GM10847 (cell line): ENCODE results near the gene GCK.

Experiments
- POLR2A ChIP-seq: IDR thresholded peaks from 2 replicates; pipeline ENCODE4 v1.6.1; 2011; ENCODE audit not compliant: insufficient read length; ENCODE audit errors: extremely low read depth

The GCK gene

GRCh38 chr7:44133295-44133694, 55.9 kb downstream of the GCK start:
- TF ChIP-seq POLR2A, result no peak

DNA sequence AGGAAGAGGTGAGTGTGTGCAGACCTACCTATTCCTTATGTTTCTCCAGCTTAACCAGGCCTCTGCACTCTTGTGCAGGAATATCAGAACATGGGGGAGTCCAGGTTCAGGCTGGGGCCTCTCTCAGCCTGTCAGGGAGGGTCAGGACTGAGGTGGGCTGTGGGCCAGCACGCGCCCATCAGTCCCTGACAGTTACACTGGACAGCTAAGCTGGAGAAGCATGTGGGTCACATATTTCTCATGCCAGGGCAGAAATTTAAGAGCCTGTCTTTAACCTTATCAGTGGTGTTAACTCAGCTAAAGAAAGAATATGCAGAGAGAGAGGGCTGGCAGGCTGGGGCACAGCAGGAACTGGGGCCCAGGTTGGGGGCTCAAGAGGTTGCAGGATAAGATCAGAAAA, 57.2 kb downstream of the GCK start:
- TF ChIP-seq POLR2A, result no peak

DNA sequence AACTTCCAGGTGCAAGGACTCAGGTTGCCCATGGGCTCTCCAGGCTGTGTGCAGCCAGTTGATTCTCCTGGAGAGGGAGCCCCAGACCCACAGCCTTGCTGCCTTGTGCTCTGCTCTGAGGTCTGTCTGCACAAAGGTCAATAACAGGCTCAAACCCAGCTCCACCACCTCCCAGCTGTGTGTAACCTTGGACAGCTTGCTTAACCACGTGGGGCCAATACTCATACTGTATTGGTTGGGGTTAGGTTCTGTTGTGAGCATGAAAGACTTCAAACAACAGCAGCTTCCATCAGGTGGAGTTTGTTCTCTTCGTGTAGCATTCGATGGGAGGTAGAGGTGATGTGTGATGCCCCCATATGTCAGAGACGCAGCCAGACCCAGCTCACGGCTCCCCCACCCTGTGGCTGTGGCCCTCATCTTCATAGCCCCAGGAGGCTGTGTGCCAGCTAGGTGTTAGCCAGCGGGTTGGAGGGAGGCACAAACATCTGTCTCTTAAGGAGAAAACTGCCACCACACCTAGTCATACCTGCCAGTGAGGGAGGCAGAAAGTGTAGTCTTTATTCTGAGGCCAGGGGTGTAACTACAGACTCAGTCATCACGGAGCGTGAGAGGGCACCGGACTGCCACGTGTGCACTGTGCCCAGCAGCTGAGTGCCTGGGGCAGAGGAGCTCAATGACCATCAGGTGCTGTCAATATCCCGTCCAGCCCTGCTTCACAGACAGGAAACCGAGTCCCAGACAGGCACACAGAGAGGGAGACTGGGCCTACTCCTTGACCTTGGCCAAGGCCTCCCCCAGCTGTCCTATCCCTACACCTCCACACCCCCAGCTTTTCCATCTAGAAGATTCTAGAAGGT, 57.8 kb downstream of the GCK start:
- no peak for TF ChIP-seq POLR2A

- no peak for TF ChIP-seq POLR2A
Observed at GRCh38 chr7:44128721-44129582, 60.3 kb downstream of the GCK start.

GRCh38 chr7:44127161-44127560, 62.1 kb downstream of the GCK start:
- TF ChIP-seq POLR2A, result no peak

DNA sequence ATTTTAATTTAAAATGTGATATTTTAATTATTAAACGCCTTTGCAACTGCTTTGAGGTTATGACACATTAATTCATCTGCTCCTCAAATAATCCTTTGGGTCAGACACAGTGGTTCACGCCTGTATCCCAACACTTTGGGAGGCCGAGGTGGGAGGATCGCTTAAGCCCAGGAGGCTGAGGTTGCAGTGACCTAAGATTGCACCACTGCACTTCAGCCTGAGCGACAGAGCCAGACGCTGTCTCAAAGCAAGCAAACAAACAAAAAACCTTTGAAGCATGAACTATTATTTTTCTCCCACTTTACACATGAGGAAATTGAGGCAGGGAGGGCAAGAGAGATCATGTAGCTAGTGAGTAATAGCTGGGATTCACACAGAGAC, 64.4 kb downstream of the GCK start:
- no peak for TF ChIP-seq POLR2A

- TF ChIP-seq POLR2A, result peak; percentile 48
Observed at GRCh38 chr7:44123190-44124003, 65.8 kb downstream of the GCK start, which contains the start of gene POLD2. TSS of gene POLD2 (minus strand) at chr7:44123548. CDS start at chr7:44122053, 1,495 bp downstream.

GRCh38 chr7:44122529-44122928, 66.7 kb downstream of the GCK start:
- TF ChIP-seq POLR2A, result no peak

- no peak for TF ChIP-seq POLR2A
Observed at GRCh38 chr7:44121761-44122420, 67.3 kb downstream of the GCK start.

- no peak for TF ChIP-seq POLR2A
Observed at GRCh38 chr7:44120395-44120794, 68.8 kb downstream of the GCK start.

- no peak for TF ChIP-seq POLR2A
Observed at GRCh38 chr7:44119829-44120380, 69.3 kb downstream of the GCK start.

DNA sequence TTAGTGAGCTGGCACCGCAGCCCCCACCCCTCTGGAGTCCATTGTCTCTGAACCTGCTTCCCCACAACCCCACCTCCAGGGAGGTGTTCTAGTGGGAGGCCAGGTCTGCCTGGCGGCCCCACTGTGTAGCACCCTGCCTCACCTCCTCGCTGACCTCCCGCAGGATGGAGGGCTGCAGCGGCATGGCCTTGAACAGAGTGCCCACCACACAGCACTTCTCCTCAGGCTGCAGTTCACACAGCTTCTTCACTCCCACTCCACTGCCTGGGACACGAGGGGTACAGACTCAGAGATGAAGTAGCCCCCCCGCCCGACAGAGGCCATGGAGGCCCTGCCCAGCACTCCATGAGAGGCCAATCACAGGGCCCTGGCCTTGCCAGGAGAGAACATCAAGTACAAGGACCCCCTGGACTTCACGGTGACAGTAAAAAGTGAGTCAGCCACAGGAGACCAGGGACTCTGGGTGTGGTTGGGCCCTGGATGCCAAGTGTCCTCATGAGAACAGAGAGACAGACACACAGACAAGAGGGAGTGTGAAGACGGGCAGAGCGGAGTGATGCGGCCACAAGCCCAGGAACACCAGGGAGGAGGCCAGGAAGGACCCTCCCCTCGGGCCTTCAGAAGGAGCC, 71.3 kb downstream of the GCK start:
- no peak for TF ChIP-seq POLR2A

DNA sequence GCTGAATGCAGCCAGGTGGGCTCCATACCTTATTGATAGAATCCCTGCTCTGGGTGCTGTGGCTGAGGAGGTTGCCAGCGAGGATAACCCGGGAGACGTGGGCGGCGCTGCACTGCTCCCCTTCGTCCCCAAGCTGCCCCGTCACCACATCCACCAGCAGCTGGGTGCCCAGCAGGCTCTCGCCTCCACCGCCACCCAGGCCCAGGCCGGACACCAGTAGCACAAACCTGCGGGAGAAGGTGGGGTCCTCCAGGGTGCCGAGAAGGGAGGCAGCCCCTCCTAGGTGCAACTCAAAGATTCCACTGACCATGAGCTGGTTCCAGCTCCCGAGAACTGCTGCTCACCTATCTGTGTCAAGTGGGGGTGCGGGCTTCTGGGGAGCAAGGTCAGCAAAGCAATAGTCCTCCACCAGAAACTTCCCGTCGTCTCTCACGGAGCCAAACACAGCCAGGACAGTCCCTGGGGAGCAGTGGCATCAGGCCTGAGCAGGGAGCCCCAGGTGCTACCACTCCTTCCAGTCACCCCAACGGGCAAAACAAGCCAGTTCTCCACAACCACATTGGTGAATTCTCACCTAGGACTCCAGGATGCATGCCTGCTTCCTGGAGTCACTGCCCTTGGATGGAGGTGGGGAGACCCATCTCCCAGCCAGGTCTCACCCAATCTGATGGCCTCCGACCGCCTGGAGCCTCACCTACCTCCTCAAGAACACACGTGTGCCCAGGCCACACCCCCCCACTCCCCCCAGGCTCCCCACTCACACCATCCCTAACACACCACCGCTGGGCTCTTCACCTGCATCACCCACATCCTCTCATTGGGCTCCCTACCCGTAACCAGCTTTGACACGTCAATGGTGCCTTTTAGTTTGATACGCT, 72.2 kb downstream of the GCK start:
- TF ChIP-seq POLR2A, result no peak
